HG03460 (cell line): ENCODE results near the gene FAM110C.
"Not testable (repeated sequence)": the region's sequence is repeated elsewhere in the genome, so short reads cannot be mapped to it uniquely, and the experiment has no call there.

Experiments
- ATAC-seq: cut with Tn5 transposase; IDR thresholded peaks from one replicate; pipeline ENCODE4 v1.9.1; 2021; ENCODE audit not compliant: unreplicated experiment

Gene FAM110C

DNA sequence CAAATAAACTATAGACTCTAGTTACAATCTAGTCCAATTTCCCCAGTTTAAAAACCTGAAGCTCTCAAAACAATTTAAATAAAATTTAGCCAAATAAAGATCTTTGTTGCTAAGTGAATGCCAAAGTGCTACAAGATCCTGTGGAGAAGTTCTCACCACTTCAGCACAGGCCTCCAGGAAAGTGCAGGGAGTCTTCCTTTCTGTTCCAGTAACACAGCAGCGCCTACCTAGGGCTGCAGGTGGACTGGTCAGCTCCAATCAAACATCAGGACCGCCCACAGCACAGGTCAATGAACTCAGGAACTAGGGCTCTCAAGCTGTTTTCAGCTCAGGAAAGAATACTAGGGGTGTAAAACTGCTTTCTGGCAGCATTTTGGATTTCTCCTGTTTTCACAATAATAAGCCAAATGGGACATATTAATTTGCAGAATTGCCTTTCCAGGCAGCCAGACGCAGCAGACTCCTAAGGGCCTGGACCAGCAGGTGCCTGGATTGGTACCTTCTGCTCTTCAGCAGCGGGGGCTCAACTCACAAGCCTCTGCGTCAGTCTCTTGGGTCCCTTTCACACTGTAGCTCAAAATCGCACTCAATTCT lies 1.5 kb downstream of the FAM110C start:
- ATAC-seq = no peak

DNA sequence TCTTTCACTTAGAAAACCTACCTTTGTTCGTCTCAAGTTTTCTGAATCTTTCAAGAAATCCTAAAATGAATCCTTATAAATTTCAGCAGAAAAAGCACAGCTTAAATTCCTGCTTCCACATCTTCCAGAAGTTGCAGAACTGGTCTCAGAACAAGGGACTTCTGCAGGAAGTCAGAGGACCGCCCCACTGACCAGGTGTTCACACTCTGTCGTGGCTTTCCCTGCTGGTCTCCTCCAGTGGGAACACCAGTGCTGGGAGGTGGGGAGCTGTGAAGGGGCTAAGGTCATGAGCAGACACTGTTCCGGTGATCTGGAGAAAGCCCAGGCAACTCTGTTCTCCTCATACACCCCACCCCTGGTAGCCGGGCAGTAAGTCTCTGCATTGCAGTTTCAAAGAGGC lies 3.5 kb downstream of the FAM110C start:
- ATAC-seq = no peak

DNA sequence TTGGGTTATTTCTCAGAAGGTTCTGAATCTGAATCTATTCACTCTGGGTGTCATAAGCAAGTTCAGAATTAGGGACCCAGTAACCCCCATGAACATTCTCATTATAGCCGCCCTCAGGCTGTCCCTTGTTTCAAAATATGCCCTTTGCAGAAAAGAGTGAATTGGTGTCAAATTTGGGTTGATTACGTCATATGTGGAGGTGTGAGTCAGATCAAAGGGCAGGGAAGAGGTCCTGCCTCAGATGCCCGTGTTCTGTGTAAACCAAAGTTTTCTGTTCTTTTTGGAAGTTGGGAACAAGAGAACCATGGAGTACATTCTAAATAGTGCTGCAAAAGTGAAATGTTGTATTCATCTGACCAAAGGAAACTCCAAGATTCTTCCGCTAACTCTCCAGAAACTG lies 5.8 kb downstream of the FAM110C start:
- ATAC-seq = no peak

DNA sequence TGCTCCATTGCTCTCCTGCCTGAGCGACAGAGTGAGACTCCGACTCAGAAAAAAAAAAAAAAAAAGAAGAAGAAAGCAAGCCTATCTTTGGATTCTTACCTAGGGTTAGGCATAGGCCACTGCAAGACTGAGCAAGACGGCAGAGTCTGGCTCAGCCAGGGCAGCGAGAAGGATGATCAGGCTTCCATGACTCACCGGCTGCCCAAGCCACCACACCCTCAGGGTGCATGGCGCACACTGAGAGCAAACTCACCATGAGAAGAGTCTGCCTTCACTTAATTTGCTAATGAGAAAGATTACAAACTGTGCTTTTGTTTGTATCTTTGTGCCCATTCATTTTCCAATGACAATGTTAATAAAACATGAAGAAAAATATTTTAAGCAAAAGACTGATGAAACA lies 8.2 kb downstream of the FAM110C start:
- ATAC-seq = no peak

DNA sequence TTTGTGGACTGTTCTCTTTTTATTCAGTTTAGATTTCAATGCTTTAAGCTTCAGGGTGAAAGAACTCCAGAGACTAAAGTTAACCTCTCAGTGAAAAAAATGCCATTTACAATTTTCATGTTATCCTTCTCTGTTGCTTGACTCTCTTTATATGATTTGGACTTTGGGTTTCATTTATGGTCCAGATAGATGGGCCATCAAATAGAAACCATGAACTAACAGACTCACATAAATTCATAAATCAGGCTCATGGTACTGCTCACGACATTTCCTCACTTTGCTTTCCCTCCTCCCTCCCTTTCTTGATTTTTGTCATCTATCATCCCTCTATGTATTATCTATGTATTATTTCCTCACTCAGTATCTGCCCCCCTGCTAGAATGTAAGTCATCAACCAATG lies 10.0 kb downstream of the FAM110C start:
- no peak for ATAC-seq

DNA sequence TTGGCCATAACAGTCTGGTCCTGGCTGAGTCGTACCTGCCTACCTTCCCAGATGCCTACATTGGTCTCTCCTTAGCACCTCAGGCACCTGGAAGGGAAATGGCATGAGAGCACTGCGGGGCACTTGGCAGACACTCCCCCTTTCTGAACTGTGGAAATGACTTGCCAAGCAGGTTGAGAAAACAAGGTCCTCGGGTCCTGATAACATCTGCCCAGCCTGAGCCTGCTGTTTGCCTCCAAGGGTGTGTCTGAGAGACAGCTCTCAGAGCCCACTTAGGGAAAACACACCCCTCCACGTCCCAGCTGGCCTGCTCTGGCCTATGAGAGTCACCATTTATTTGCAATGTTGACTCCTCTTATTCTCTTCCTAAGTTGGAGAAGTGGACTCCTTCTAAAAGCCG lies 10.5 kb downstream of the FAM110C start:
- no peak for ATAC-seq

DNA sequence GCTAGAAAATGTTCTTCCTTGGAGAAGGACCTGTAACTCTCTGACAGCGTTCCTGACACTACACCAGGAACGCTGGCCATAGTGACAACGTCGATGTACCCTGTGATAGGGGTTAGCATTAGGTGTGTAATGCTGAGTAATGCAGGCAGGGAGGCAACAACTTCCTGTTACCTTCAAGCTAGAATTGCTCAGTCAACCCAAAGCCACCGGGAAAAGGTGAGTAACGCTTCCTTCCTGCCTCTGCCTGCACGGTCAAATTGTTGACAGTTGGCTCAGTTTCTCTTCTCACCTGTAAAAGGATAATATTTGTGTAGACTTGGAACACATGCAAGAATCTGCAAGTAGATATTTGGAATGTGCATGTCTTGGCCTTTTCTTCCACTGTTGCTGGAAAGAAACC lies 12.7 kb downstream of the FAM110C start:
- no peak for ATAC-seq

DNA sequence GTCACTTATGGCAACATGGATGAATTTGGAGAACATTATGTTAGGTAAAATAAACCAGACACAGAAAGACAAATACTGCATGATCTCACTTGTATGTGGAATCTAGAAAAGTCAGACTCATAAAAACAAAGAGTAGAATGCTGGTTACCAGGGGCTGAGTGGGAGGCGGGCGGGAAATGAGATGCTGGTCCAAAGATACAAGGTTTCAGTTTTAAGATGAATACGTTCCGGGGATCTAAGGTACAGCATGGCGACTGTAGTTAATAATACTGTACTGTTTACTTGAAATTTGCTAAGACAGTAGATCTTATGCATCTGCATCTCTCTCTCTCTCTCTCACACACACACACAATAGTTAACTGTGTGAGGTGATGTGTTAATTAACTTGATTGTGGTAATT lies 14.2 kb downstream of the FAM110C start:
- ATAC-seq = no peak

DNA sequence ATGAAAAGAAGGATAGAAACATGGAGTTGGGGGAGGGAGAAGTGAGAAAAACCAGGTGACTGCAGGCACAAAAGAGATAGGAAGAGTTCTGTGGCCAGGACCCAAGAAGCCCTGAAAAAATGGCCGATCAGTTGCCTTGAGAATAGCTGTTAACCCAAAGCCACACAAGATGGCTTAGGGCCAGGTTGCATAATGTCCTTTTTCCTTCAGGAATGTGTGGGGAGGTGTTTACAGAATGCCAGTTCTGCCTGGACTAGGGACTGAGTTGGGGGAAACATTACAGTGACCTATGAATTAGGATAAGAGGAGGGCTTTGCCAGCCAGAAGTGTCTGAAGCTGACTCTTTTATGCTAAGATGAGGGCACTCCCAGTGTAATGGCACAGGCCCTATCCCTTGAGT lies 17.1 kb downstream of the FAM110C start:
- no peak for ATAC-seq

DNA sequence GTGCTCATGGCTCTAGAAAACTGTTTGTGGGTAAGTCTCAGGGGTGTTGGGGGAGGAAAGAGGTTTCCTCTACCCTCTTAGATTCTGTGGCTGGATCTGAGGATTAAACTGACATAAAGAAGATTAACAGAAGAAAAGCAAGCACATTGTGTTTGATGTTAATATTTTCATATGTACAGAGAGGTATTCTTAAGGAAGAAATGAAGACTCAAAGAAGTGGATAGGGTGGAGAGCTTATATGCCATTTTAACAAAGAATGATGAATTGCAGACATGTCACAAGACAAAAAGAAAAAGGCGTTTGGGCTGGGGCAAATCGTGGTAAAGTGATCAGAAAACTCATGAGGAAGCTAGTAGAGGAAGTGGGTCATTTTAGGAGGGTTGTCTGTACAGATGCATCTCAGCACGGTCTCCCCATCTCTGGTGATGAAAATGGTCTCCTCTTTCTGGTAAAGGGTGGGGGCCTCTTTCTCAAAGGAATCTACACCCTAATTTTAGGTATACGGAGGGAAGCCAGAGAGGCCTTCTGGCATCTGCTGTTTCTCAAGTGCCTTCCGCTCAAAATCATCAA lies 17.8 kb downstream of the FAM110C start:
- ATAC-seq = no peak

DNA sequence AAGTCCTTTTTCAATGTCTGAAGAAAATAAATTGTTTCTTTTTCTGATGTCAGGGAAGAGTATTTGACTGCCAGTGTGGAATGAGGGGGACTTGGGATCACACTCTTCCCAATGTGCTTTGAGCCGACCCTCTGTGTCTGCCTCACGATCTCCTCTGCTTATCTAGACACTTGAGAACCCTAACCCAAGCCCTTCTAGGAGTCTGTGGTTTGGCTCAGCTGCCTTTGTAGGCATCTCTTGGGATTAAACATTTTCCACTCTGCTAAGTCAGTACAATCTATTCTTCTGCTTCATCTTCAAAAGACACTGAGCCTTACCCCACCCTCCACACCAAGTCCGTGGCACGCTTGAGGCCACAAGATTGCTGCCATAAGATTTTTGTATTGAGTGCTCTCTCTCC lies 19.4 kb downstream of the FAM110C start:
- ATAC-seq = no peak

DNA sequence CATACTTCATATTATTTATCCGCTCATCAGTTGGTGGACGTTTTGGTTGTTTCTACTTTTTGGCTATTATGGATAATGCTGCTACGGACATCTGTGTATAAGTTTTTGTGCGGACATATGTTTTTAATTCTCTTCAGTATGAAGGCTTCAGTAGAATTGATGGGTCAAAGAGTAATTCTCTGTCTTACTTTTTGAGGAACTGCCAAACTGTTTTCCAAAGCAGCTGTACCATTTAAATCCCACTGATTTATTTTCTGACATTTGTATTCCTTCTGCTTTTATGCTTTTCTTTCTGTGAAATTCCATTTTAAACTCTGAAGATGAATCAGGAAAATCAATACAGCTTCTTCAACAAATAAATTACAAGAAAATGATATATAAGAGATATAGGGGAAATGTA lies 20.8 kb downstream of the FAM110C start:
- ATAC-seq = no peak

DNA sequence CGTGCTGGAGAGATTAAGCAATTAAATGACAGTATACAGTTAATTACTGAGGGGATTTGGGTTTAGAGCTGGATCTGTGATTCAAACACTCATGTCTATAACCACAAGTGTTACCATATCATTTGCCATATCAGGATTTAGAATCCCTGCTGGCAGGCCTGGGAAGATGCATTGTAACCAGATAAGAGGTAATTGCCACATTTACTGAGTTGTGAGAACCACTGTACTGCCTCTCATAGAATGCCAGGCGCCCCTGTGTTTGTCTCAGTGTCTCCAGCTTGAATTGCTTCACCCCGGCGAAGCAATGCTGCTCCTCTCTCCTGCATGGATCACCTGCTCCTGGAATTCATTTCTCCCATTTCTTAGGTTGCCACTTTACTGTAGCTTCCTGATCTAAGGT lies 21.7 kb downstream of the FAM110C start:
- not testable (repeated sequence) for ATAC-seq

DNA sequence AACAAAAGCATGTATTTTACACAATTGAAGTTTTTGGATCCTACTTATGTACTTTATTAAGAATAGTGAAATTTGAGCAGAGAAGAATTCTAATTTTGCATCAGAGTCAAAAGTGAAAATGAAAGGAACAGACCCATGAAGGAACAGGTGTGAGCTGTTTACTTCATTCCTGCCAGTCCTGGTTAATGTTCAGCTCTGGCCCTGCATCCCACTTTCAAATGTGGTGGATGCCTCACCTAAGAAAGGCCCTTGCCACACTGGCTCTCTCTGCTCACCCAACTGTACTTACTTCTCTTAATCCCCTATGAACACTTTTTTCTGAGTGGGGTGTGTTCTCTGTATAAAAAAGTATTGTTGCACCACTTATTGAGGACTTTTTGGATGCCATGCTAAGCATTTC lies 22.2 kb downstream of the FAM110C start:
- ATAC-seq = peak; percentile 92

DNA sequence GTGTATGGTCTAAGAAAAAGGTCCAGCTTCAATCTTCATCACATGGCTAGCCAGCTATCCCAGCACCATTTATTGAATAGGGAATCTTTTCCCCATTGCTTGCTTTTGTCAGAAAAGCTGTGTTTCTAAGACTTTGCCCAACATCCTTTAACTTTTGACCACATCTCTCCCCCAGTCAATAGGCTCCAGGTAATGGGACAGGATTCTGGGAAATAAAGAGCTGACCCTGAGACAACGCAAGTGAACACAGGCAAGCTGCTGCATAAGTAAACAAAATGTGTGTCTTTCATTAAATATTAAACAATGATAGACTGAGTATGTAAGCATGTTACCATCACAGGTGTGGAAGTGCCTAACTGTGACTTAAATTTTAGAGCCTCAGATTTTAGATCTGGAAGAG lies 23.0 kb downstream of the FAM110C start:
- ATAC-seq = no peak

DNA sequence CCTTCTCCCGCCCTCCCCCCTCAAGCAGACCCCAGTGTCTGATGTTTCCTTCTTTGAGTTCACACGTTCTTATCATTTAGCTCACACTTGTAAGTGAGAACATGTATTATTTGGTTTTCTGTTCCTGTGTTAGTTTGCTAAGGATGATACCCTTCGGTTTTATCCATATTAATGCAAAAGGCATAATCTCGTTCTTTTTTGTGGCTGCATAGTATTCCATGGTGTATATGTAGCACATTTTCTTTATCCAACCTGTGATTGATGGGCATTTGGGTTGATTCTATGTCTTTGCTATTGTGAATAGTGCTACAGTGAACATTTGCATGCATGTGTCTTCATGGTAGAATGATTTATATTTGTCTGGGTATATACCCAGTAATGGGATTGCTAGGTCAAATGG lies 24.1 kb downstream of the FAM110C start:
- not testable (repeated sequence) for ATAC-seq

DNA sequence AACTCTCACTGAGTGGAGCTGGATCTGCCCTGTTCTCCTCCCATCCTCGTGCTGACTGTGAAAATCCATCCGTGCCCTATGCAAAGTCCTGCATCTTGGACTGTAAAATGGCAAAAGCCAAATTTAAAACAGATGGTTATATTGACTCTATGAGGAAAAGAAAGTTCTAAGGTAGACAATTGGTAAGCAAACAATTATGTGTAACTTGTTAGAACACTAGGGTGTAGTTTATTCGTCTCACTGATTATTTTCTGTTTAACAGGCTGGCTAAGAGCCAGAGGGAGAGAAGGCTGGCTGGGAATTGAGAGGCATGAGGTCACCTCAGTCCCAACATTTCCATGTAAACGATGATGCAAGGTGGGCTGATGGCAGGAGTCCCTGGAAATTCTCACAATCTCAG lies 26.0 kb downstream of the FAM110C start:
- ATAC-seq = not testable (repeated sequence)

DNA sequence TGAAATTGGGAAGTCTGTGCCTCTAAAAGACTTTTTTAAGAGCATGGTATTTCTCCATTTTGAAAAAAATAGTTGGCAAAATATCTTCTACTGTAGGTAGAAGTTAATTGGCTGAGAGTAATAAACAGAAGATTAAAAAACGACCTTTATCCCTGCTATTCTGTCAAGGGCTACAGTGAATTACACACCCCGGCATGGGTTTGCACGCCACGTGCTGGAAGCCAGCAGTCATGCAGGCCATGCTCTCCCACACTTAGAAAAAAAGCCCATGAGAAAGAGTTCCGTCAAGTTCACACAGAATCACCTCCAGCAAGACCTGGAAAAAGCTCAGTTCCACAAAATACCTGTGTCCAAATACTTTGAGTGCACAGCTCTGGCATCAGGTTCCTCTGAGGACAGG lies 26.8 kb downstream of the FAM110C start:
- ATAC-seq = no peak

DNA sequence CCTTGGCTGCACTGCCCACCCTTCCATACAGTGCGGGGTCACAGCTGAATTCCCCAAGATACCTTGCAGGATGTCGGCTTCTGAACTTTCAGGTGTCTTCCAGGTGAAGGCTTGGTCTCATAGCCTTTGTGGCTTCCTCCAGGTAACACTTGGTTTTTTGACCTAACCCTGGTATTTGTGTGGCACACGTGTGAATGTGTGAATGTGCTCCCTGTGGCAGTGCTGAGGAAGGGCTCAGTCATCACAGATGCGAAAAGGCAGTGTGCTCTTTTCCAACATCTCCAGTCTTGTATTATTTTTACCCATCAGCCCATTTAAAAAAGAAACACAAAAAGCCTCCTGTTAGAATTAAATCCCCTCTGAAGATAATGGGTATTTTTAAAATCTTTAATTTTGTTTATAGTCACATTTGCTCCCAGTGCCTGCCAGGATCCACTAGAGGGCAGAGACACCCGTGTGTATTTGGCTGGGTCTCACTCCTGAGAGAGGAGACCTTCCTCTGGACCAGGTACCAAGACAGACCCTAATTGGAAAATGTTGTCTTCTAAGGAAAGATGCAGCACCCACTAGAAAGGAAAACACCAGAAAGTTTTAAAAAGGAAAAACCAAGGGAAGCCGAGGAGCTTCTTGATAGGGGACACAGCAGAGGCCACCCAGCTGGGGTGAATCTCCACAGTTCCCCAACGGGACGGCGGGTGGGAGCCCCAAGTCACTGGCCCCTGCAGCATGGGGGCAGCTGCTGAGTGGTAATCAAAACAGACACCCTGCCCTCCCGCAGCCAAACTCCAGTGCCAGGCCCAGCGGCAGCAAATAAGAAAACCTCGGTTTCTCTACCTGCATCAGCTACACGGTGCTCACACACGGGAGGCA lies 27.7 kb downstream of the FAM110C start:
- ATAC-seq = no peak

DNA sequence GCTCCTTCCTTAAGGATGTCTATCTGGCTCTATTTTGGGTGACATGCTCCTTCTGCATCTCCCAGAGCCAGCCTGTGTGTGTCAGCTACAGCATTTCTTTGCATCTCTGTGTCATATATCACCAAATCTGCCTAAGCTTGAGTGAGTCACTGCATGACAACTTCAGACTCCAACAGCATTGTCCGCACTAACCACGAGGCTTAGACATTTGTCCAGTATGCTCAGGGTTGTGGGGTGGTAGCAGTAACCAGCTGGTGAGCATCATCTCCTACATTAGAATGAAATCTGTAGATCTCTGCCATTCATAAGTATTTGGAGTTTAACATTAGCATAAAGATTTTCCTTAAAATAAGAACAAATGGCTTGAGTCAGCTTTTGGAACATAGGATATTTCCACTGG lies 30.4 kb downstream of the FAM110C start:
- ATAC-seq = not testable (repeated sequence)

DNA sequence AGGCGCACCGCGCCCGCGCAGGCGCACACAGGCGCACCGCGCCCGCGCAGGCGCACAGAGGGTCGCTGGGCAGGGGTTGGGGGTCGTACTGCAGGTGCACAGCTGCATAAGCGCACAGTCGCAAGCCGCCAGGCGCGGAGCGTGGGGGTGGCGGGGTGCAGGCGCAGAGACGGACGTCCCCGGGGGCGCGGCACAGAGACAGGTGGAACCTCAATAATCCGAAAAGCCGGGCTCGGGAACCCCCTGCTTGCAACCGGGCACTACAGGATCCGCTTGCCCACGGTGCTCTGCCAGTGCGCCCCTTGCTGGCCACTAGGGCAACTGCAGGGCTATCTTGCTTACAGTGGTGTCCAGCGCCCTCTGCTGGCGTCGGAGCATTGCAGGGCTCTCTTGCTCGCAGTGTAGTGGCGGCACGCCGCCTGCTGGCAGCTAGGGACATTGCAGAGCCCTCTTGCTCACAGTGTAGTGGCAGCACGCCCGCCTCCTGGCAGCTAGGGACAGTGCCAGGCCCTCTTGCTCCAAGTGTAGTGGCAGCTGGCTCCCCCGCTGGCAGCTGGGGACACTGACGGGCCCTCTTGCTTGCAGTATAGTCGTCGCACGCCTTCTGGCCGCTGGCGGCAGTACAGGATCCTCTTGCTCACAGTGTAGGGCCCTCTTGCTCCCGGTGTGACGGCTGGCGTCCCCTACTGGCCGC lies 34.9 kb downstream of the FAM110C start:
- no peak for ATAC-seq
